Upper lobe of right lung (tissue), 1 donor: ENCODE measurements around the gene MSH3. TPM values are rescaled to one million over a fixed set of nuclear protein-coding genes. Genes with fewer than 3 reads are reported as not detected.

Experiments used
- ATAC-seq: fragments of 200-7000 bp; cut with Tn5 transposase; one replicate; pipeline ENCODE4 v1.9.1; 2020; ENCODE audit warnings: mild to moderate bottlenecking, moderate library complexity
- DNase-seq: peaks from one replicate; pipeline ENCODE4 v3.0.0-alpha.2; 2020
- H3K27ac ChIP-seq: fragments of 200-600 bp; one replicate; pipeline ENCODE4 v1.8.0; 2022
- H3K27me3 ChIP-seq: fragments of 200-600 bp; one replicate; pipeline ENCODE4 v1.8.0; 2022; ENCODE audit warnings: mild to moderate bottlenecking
- H3K36me3 ChIP-seq: fragments of 200-600 bp; one replicate; pipeline ENCODE4 v1.8.0; 2022
- H3K4me1 ChIP-seq: fragments of 200-600 bp; one replicate; pipeline ENCODE4 v1.8.0; 2022
- H3K4me3 ChIP-seq: fragments of 200-600 bp; one replicate; pipeline ENCODE4 v1.8.0; 2022; ENCODE audit warnings: mild to moderate bottlenecking
- H3K9me3 ChIP-seq: fragments of 200-600 bp; one replicate; pipeline ENCODE4 v1.8.0; 2022
- CTCF ChIP-seq: fragments of 200-600 bp; IDR thresholded peaks from one replicate; pipeline ENCODE4 v1.8.0; 2022; ENCODE audit warnings: antibody characterized with exemption
- intact Hi-C: fragments of 100-400 bp; cut with DNase I; formaldehyde crosslinking; loops from one replicate; pipeline ENCODE4 v1.11.0; 2022
- total RNA-seq: library from RNA; stranded (reverse); fragmentation: NEBNext Ultra II Directional; extraction: Animal tissue kit (Norgen Biotek cat#: 25700); gene quantifications from one replicate; pipeline ENCODE4 v1.2.1, GENCODE V29; 2021
- donor health status: DM: no; HTN: yes; CAD: no; lungs with severe emphysema.

MSH3 gene
- total RNA-seq, 1 donor from 2014 or later, result 13.7 TPM

- H3K9me3 ChIP-seq, result no peaks in the 10 kb centered on the region
- H3K27ac ChIP-seq, result no peak overlapping the region
- no peak for DNase-seq
- peaks cover 7% of the 10 kb centered on the region for H3K36me3 ChIP-seq
- intact Hi-C loops, result no loop called here
- no peak for TF ChIP-seq CTCF
- no peak overlapping the region for H3K4me3 ChIP-seq
- no peaks in the 10 kb centered on the region for H3K27me3 ChIP-seq
- ATAC-seq, result no peak
- H3K4me1 ChIP-seq, result no peaks in the 10 kb centered on the region
These were observed 52.5 kb downstream of the MSH3 start for GRCh38 chr5:80706835-80707447.

DNA sequence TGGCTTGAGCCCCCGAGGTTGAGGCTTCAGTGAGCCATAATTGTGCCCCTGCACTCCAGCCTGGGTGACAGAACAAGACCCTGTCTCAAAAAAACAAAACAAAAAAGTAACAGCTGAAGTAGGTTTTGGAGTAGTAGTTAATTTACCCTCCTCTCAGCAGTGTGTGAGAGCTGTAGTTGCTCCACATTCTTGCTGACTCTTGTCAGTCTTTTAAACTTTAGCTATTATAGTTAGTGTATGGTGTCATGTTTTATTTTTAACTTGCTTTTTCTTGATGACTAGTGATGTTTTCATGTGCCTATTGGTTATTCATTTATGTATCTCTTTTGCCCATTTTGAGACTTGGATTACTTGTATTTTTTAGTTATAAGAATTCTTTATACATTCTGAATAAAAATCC, 53.2 kb downstream of the MSH3 start:
- intact Hi-C loops, result no loop called here
- Histone ChIP-seq H3K4me1 (no peaks in the 10 kb centered on the region), H3K4me3 (no peak overlapping the region), H3K27ac (no peak overlapping the region), H3K27me3 (no peaks in the 10 kb centered on the region), H3K9me3 (no peaks in the 10 kb centered on the region), H3K36me3 (peaks cover 7% of the 10 kb centered on the region)
- no peak for TF ChIP-seq CTCF
- ATAC-seq, result no peak
- DNase-seq, result no peak

GRCh38 chr5:80711216-80711615, 56.8 kb downstream of the MSH3 start:
- no peak for TF ChIP-seq CTCF
- Histone ChIP-seq H3K4me1 (no peaks in the 10 kb centered on the region), H3K9me3 (no peaks in the 10 kb centered on the region), H3K27ac (no peak overlapping the region), H3K36me3 (peaks cover 7% of the 10 kb centered on the region), H3K4me3 (no peak overlapping the region), H3K27me3 (no peaks in the 10 kb centered on the region)
- ATAC-seq, result no peak
- DNase-seq, result no peak
- intact Hi-C loops, result no loop called here

DNA sequence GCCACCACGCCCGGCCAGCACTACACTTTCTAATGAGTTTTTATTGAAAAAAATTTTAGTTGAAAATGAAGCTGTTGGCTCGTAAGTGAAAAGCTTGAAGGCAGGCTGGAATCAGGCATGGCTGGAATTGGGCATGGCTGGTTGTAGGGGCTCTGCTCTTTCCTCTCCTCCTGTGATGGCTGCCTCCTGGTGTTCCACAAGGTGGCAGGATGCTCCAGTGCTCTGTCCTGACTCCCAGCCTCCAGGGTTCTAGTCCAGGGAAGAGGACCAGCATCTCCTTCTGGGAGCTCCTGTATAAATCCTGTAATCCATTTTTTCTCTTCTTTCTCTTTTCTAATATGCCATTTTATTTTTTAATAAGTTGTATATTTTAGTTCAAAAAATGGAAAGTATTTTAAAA, 57.5 kb downstream of the MSH3 start:
- H3K9me3 ChIP-seq, result no peaks in the 10 kb centered on the region
- peak; percentile 22 for TF ChIP-seq CTCF
- no peak overlapping the region for H3K27ac ChIP-seq
- peak; percentile 39 for ATAC-seq
- no peak for DNase-seq
- H3K27me3 ChIP-seq, result no peaks in the 10 kb centered on the region
- H3K36me3 ChIP-seq, result peaks cover 7% of the 10 kb centered on the region
- intact Hi-C loops, result no loop called here
- H3K4me1 ChIP-seq, result no peaks in the 10 kb centered on the region
- H3K4me3 ChIP-seq, result no peak overlapping the region

DNA sequence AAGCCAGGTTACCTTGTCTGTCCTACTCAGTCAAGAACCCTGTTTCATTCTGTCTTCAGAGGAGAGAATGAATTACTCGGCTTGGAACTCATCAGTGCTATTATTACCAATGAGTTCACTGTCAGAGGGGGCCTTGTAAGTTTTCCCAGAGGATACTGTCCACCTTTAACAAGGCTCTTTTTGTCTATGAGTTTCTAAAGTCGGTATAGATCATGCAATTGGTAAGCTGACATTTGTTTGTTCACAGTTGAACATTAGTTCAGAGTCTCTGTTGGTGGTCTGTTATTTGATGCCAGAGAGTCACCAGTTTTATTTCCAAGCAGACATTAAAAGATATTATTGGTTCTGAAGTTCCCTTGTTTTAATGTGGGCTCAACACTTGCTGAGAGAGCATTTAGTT, 58.5 kb downstream of the MSH3 start:
- Histone ChIP-seq H3K4me3 (no peak overlapping the region), H3K27ac (no peak overlapping the region), H3K4me1 (no peaks in the 10 kb centered on the region), H3K27me3 (no peaks in the 10 kb centered on the region), H3K36me3 (peaks cover 7% of the 10 kb centered on the region), H3K9me3 (no peaks in the 10 kb centered on the region)
- intact Hi-C loops, result no loop called here
- DNase-seq, result no peak
- no peak for TF ChIP-seq CTCF
- no peak for ATAC-seq

- TF ChIP-seq CTCF, result no peak
- DNase-seq (no peak), ATAC-seq (no peak)
- Histone ChIP-seq H3K4me3 (no peak overlapping the region), H3K36me3 (peaks cover 3% of the 10 kb centered on the region), H3K4me1 (no peaks in the 10 kb centered on the region), H3K27me3 (no peaks in the 10 kb centered on the region), H3K9me3 (no peaks in the 10 kb centered on the region), H3K27ac (no peak overlapping the region)
- intact Hi-C loops, result no loop called here
These were observed 59.2 kb downstream of the MSH3 start for GRCh38 chr5:80713631-80714030.
